GM18909 (cell line): ENCODE data around the gene AAMDC.

Experiments used
- ATAC-seq: cut with Tn5 transposase; IDR thresholded peaks from one replicate; pipeline ENCODE4 v1.9.1; 2021; ENCODE audit warnings: mild to moderate bottlenecking; ENCODE audit not compliant: unreplicated experiment, poor library complexity

Gene AAMDC

DNA sequence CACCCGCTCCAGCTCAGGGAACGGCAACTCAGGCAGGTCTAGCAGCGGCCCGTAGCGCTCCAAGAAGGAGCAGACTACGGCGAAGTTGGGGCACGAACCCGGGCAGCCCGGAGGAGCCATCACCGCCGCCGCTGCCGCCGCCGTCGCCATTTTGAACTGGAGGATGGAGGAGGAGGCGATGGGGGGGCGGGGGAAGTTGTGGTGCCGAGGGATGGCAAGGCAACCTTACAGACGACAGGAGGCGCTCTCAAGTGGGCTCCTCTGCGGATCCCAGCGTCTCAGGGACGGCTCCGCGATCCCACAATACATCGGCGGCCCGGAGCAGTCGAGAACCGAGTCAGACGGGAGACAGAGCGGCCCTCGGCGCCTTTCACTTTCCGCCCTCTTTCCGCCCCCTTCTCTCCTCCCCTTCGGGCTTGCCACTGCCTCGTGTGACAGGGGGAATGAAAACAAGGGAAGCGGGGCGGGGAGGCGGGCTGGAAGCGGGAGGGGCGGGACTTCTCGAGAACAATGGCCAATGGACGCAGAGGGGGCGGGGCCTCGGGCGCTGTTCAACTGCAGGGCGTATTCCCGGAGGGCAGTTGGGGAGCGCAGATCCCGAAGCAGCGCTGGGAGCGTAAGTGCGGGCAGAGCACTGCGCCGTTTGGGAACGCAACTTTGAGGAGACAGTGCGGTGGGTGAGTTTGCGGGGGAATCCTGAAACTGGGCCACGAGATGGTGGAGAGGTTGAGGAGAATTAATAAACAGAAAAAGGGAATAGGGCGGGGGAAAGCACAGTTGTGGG lies at the start of gene AAMDC, which contains the start of gene RSF1:
Gene AAMDC, plus strand, starts transcription at position 580 of the 784 bp plus-strand sequence. CDS start 21,353 bp downstream, outside the sequence.
Gene RSF1, minus strand, starts transcription at position 158 of the 784 bp plus-strand sequence. Its CDS starts 8 bp downstream, at position 150.
- peak; percentile 82 for ATAC-seq

DNA sequence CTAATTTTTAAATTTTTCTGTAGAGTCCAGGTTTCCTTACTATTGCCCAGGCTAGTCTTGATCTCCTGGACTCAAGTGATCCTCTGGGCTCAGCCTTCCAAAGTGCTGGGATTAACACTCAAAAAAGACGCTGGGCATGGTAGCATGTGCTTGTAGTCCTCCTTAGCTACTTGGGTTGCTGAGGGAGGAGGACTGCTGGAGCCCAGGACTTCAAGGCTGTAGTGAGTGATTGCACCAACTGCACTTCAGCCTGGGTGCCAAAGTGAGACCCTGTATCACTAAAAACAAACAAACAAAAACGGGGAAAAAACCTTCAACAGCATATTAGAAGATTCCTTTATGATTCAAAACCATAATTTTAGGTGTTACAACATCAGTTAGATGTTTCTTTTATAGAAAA lies 45.0 kb upstream of the AAMDC start:
- no peak for ATAC-seq

- ATAC-seq = no peak
These were observed 44.5 kb upstream of the AAMDC start for GRCh38 chr11:77776455-77776854.

DNA sequence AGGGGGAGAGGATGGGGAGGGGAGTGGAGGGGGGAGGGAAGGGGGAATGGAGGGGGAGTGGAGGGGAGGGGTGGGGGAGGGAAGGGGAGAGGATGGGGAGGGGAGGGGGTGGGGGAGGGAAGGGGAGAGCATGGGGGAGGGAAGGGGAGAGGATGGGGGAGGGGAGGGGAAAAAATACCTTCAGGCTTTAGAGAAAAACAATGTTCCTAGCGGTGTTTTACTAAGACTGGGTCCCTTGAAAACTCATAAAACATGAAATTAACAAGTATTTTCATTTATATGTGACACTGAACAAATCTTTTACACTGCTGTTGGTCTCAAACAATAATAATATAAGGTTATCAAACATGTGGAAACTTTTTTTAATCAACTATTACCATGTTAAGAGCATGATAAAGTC lies 42.8 kb upstream of the AAMDC start:
- ATAC-seq = no peak

GRCh38 chr11:77778549-77778948 lies 42.4 kb upstream of the AAMDC start:
- ATAC-seq = no peak

GRCh38 chr11:77779935-77780334 lies 41.0 kb upstream of the AAMDC start:
- ATAC-seq = no peak

DNA sequence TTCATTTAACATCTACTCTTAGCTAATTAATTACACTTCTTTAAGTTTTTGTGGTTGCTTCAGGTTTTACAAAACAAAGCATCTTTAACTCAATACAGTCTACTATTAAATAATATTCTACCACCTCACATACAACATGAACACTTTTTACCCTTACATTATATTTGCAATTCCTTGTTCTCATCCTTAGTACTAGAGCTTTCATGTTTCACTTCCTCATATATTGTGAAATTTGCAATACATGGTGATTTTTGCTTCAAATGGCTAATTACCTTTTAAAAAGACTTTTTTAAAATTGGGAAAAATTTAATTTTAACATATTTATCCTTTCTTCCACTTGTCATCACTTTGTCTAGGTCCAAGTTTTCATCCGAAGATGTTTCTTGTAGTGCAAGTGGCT lies 37.9 kb upstream of the AAMDC start:
- ATAC-seq = no peak

GRCh38 chr11:77784572-77784971 lies 36.4 kb upstream of the AAMDC start:
- ATAC-seq = no peak

DNA sequence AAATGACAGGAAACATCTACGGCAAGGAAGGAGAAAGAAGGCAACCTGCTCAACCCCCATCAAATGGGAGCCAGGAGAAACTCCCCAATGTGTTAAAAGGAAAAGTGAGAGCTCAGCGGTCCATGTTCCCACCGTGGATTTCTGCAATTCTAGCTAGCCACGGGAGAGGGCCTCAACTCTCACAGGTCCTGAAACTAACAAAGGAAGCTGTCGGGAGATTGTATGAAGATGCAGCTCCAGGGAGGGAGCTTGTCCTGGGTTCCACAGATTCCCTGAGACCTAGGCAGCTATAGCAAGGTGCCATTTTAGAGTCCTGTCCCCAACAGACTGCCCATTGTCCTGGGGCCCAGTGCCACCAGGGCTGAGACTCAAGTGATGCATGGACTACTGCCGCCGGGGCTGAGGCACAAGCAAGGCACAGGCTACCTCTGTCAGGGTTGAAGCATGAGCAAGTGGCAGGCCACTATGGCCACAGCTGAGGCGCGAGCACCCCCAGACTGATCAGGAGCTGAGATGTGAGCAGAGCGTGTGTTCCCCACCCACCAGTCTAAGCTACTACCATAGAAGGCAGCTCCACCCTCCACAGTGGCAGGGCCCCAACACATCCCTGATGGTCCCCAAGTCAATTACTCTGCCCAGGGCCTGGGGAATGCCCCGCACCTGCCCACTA lies 31.7 kb upstream of the AAMDC start:
- no peak for ATAC-seq

DNA sequence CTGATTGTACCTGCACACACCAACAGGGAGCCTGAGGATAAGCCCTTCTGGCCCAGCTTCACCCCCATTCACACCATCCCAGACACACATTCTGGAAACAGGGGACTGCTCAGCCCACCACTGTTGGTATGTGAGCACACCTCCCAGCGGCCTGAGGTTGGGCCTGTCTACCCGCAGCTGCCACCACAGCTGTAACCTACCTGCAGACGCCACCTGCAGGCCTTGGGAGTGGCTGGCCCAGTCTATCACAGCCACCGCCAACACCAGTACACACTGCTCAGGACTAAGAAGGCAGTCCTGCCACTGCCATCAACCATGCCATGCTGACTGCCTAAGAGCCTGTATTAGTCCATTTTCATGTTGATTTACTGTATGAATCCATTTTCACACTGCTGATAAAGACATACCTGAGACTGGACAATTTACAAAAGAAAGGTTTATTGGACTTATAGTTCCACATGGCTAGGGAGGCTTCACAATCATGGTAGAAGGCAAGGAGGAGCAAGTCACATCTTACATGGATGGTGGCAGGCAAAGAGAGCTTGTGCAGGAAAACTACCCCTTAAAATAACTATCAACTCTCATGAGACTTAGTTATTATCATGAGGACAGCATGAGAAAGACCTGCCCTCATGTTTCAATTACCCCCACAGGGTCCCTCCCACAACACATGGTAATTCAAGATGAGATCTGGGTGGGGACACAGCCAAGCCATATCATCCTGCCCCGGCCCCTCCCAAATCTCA lies 31.0 kb upstream of the AAMDC start:
- ATAC-seq = no peak

DNA sequence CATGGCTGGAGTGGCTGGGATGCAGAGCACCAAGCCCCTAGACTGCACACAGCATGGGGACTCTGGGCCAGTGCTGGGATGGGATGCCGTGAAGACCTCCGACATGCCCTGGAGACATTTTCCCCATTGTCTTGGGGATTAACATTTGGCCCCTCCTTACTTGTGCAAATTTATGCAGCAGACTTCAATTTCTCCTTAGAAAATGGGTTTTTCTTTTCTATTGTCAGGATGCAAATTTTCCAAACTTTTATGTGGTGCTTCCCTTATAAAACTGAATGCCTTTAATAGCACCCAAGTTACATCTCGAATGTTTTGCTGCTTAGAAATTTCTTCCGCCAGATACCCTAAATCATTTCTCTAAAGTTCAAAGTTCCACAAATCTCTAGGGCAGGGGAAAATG lies 29.6 kb upstream of the AAMDC start:
- ATAC-seq = no peak

DNA sequence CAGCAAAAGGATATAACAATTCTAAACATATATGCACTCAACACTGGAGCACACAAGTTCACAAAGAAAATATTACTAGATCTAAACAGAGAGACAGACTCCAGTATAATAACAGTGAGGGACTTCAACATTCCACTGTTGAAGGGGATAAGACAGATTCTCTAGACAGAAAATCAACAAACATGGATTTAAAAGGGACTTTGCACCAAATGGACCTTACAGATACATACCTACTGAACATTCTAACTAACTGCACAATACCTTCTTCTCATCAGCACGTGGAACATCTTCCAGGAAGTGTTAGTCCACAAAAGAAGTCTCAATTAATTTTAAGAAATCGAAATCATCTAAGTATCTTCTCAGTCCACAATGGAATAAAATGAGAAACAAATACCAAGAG lies 27.0 kb upstream of the AAMDC start:
- ATAC-seq = no peak

DNA sequence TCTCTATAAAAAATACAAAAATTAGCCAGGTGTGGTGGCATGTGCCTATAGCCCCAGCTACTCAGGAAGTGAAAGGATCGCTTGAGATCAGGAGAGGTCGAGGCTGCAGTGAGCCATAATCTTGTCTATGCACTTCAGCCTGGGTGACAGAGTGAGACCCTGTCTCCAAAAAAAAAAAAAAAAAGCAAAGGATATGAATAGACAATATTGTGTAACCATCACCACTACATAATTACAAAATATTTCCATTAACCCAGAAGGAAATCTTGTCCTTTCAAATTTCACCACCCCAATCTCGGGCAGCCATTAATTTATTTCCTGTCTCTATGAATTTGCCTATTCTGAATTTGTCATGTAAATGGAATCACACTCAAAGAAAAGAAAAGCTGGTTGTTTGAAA lies 21.6 kb upstream of the AAMDC start:
- ATAC-seq = no peak

DNA sequence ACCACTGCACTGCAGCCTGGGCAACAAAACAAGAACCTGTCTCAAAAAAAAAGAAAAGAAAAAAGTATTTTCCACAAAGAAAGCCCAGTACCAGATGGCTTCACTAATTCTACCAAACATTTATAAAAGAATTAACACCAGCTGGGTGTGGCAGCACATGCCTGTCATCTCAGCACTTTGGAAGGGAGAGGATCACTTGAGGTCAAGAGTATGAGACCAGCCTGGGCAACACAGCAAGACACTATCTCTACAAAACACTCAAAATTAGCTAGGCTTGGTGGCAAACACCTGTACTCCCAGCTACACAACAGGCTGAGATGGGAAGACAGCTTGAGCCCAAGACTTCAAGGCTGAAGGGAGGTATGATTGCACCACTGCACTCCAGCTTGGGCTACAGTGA lies 20.5 kb upstream of the AAMDC start:
- ATAC-seq = no peak

GRCh38 chr11:77801477-77801876 lies 19.5 kb upstream of the AAMDC start:
- no peak for ATAC-seq

- no peak for ATAC-seq
These were observed 14.5 kb upstream of the AAMDC start for GRCh38 chr11:77806415-77806814.

DNA sequence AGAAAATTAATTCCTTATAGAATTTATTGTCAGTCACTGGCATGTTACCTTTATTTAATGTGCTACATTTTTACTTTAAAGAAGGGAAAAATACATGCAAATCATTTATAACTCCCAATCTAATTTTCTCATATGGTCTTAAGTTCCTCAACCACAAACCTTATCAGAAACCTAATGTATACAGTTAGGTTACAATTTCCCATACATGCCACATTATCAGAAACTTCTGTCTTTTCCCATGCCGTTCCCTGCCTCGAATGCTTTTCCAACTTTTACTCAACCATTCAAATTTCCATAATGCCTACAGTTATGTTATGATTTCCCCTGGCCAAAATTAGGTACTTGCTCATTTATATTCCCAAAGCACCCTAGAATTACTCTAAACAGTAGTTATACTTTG lies 14.0 kb upstream of the AAMDC start:
- ATAC-seq = no peak

DNA sequence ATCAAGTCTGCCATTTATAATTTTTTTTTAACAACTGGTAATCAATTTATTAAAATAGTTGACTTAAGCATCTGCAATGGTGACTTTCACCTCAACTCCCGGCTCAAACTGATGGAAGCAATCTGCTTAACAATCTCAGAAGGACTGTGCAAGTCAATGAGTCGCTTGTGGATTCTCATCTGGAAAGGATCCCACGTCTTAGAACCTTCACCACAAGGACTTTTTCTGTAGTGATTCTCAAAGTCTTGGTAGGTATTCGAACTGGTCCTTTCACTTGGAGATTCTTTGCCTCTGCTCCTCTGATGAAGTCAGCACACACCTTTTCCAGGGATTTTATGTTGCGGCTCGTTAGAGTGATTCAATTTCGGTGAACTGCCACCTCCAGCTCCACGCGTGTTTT lies 7.7 kb upstream of the AAMDC start:
- no peak for ATAC-seq

GRCh38 chr11:77814848-77815247 lies 6.1 kb upstream of the AAMDC start:
- ATAC-seq = no peak

DNA sequence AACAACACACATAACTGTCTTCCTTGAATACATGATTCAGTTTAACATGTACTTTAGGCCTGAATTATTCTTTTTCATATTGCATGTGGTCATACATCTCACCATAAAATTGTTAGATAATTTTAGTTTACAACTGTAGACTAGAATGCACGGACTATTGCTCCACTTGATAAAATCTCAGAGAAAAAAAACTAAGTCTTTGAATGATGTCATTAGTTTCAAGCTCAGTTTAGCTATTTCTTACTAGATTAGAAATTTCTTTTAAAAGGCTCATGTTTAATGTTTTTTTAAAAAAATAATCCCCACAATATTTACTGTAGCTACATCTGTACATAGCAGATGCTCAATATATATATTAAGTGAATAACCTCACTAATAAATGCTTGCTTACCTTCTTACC lies 5.5 kb upstream of the AAMDC start:
- no peak for ATAC-seq

- ATAC-seq = peak; percentile 56
These were observed 1.5 kb upstream of the AAMDC start for GRCh38 chr11:77819411-77819920.
